Activated T-cell treated with anti-CD3 and anti-CD28 coated beads, Interleukin-2, amount 50 U/mL, for 72 hours (primary cell): Measurements from ENCODE around the gene CPA5. TPM values are rescaled to one million over a fixed set of nuclear protein-coding genes. Genes with fewer than 3 reads are reported as not detected.

Experiments used
- ATAC-seq, 2 donors: fragments of 150-1000 bp; cut with Tn5 transposase; replicated peaks in 1 of 2; 2 replicates each; pipeline ENCODE4 v1.10.0; 2021; ENCODE audit warnings: moderate library complexity in 2 of 2, mild to moderate bottlenecking in 1 of 2
- DNase-seq, 2 donors: peaks; one replicate each; pipeline ENCODE4 v3.0.0; 2021 to 2022; ENCODE audit warnings: mixed read lengths in 1 of 2
- H3K27ac Mint-ChIP-seq: one replicate; pipeline ENCODE4 v1.8.0; 2022; ENCODE audit warnings: mild to moderate bottlenecking, moderate library complexity, mixed read lengths
- H3K27me3 Mint-ChIP-seq: one replicate; pipeline ENCODE4 v1.8.0; 2022; ENCODE audit warnings: low read depth, mixed read lengths
- H3K36me3 Mint-ChIP-seq, 2 donors: one replicate each; pipeline ENCODE4 v1.8.0; 2022; ENCODE audit warnings: mixed read lengths in 2 of 2, mild to moderate bottlenecking in 1 of 2; ENCODE audit not compliant: insufficient read depth in 2 of 2
- H3K4me1 Mint-ChIP-seq: one replicate; pipeline ENCODE4 v1.8.0; 2022; ENCODE audit warnings: low read depth, mixed read lengths
- H3K4me3 Mint-ChIP-seq, 2 donors: one replicate each; pipeline ENCODE4 v1.8.0; 2022; ENCODE audit warnings: mild to moderate bottlenecking in 2 of 2, mixed read lengths in 2 of 2, moderate library complexity in 2 of 2
- H3K9me3 Mint-ChIP-seq, 2 donors: one replicate each; pipeline ENCODE4 v1.8.0; 2022; ENCODE audit warnings: mixed read lengths in 2 of 2
- total RNA-seq, 2 donors: library from RNA; stranded (reverse); gene quantifications; one replicate each; pipeline ENCODE4 v1.2.3, GENCODE V29; 2022

The CPA5 gene, protein sequence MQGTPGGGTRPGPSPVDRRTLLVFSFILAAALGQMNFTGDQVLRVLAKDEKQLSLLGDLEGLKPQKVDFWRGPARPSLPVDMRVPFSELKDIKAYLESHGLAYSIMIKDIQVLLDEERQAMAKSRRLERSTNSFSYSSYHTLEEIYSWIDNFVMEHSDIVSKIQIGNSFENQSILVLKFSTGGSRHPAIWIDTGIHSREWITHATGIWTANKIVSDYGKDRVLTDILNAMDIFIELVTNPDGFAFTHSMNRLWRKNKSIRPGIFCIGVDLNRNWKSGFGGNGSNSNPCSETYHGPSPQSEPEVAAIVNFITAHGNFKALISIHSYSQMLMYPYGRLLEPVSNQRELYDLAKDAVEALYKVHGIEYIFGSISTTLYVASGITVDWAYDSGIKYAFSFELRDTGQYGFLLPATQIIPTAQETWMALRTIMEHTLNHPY
- 1 to 10 TPM; 4.4 to 5.9 TPM for total RNA-seq

DNA sequence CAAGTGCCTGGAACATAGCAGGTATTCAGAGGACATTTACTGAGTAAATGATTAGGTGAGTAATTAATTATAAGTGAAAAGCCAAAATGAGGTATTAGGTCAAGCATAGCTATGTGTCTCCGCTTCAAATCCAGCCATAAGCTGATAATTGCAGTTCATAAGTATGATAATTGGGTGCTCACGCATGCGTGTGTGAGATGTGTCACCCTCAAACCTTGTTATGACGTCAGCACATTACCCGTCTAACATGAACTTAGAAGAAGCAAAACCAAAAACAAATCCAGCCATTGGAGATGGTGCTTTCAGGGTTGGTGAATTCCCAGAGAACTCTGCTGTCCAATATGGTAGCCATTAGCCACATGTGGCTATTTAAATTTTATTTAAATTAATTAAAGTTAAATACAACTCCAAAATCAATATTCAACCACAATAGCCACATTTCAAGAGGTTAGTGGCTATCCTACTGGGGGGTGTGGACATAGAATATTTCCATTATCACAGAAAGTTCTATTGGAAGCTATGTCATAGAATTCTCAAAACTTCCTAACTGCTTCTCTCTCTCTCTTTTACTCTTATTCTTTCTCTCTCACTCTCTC is at the start of gene CPA5:
Gene CPA5, plus strand, starts transcription at position 546 of the 596 bp plus-strand sequence. CDS start 1,670 bp downstream, outside the sequence.
- H3K4me1 Mint-ChIP-seq = no peaks in the 10 kb centered on the region
- no peak for DNase-seq
- H3K27me3 Mint-ChIP-seq = no peaks in the 10 kb centered on the region
- H3K9me3 Mint-ChIP-seq = no peaks in the 10 kb centered on the region
- no peak for ATAC-seq
- H3K36me3 Mint-ChIP-seq = no peaks in the 10 kb centered on the region
- H3K27ac Mint-ChIP-seq = no peak within 1 kb of the TSS
- H3K4me3 Mint-ChIP-seq = no peak within 1 kb of the TSS

DNA sequence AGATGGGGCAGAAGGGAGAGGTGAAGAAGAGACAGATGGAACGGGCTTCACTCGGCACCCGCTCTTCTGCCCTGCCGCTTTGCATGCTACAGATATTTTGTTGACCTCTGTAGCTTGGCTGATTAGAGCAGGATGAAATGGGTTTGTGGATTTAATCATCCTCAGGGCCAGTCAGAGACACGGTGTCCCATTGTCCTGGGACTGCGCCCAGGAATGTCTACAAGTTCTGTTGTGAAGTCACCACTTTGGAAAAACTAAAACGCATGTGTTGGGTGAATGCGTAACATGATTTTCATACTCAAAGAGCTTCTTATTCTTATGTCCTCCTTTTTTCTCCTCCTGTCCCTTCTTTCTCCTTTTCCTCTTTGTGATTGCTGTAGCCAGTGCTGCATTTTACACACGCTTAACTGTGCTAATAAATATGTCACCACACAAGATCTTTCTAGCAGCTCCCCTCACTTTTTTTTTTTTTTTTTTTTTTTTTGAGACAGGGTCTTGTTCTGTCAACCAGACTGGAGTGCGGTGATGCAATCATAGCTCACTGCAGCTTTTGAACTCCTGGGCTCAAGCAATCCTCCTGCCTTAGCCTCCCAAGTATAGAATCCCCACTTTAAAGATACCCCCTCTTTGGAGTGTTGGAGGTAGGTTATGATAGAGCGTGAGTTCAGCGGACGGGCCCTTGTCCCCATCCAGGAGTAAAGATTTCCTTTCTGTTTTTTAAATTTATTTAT is 48.2 kb upstream of the CPA5 start:
- no peaks in the 10 kb centered on the region for H3K4me1 Mint-ChIP-seq
- H3K27ac Mint-ChIP-seq = no peak overlapping the region
- H3K9me3 Mint-ChIP-seq = no peaks in the 10 kb centered on the region
- H3K4me3 Mint-ChIP-seq = no peak overlapping the region
- peaks cover 0 to 1% of the 10 kb centered on the region in 2 donors for H3K36me3 Mint-ChIP-seq
- DNase-seq = no peak
- ATAC-seq = no peak
- no peaks in the 10 kb centered on the region for H3K27me3 Mint-ChIP-seq

DNA sequence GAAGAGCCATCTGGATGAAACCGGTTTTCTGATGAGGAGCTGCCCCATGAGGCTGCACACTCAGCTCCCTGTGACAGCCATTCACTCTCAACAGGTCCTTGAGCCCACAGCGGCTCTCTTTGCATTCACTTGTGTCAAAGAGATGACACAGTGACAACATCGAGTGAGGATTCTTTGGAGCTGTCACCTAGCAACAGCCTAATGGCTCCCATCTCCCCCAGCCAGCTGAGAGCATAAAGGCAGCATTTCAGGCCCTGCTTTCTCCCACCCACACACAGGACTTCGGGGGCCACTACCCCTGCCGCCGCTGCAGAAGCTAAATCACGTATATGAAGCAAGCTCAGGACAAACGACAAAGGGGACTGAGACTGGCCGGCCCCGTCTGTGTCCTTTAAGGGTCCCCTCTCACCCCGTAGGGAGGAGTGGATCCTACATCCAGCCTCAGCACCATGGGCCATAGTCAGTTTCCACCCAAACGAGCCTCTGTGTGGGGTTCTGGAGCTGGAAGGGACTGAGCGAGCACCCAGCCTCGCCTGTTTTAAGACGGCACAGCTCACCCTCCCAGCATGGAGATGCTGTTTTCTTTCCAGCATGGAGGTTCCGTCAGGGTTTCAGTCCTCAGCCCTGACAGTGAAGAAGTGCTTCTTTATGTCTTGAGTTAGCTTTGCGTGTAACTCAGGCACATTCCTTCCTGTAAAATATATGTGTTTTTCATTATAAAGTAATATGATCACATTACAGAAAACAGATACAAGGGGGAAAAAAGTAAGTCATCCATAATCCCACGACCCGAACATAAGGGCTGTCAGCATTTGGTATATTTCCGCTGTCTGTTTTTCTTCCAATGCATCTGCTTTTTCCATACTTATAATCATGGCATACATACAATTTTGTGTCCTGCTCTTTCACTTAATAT is 46.7 kb upstream of the CPA5 start:
- ATAC-seq (no peak), DNase-seq (no peak)
- no peak overlapping the region for H3K4me3 Mint-ChIP-seq
- H3K4me1 Mint-ChIP-seq = no peaks in the 10 kb centered on the region
- H3K36me3 Mint-ChIP-seq = peaks cover 0 to 1% of the 10 kb centered on the region in 2 donors
- no peaks in the 10 kb centered on the region for H3K27me3 Mint-ChIP-seq
- H3K27ac Mint-ChIP-seq = no peak overlapping the region
- no peaks in the 10 kb centered on the region for H3K9me3 Mint-ChIP-seq

DNA sequence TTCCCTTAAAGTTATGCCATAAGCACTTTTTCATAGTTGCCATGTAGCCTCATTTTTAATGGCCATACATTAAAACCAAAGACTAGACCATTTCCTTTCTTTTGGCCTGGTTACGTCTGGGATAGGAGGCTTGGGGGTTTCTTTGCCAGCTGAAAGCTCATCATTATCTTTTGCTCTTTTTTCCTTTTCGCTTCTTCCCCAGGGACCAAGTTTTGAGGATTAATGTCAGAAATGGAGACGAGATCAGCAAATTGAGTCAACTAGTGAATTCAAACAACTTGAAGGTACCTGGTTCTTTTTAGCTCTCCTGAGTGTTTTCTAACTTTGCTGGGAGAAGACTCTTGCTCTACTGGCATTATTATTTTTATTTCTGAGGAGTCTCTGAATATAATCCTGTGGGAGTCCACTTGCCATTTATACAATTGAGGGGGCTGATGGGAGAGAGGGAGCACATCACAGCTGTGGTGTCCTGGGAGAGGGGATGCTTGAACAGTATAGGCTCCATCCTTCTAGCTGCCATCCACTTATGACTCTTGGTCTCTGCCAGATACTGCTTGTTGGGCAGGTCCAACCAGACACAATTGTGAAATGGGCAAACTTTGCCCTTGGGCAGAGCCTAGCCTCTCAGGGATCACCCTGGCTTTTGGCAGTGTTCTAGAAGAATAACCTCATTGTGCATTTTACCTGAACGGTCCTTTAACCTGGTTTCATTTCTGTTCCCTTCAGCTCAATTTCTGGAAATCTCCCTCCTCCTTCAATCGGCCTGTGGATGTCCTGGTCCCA is 45.9 kb upstream of the CPA5 start:
- ATAC-seq = no peak
- H3K27me3 Mint-ChIP-seq = no peaks in the 10 kb centered on the region
- H3K4me3 Mint-ChIP-seq = no peak overlapping the region
- H3K27ac Mint-ChIP-seq = no peak overlapping the region
- peaks cover 0 to 1% of the 10 kb centered on the region in 2 donors for H3K36me3 Mint-ChIP-seq
- no peak for DNase-seq
- H3K9me3 Mint-ChIP-seq = no peaks in the 10 kb centered on the region
- H3K4me1 Mint-ChIP-seq = no peaks in the 10 kb centered on the region

DNA sequence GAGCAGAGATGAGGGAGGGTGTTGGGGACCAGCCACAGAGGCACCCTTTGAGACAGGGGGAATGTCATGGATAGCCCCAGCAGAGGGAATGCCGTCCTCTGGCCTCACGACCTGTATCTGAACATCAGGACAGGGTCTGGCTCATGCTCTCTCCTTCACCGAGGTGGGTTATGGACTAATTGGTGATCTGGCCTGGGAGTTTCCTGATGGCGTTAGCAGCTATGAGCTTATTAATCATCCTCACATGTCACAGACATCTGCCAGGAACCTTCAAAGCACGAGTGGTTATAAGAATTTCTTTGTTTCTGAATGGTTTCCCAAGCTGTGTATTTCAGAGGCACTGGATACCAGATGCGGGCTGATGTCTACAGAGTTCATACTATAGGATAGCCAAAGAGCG is 44.8 kb upstream of the CPA5 start:
- H3K4me3 Mint-ChIP-seq = no peak overlapping the region
- no peaks in the 10 kb centered on the region for H3K4me1 Mint-ChIP-seq
- peaks cover 0 to 1% of the 10 kb centered on the region in 2 donors for H3K36me3 Mint-ChIP-seq
- no peak overlapping the region for H3K27ac Mint-ChIP-seq
- H3K27me3 Mint-ChIP-seq = no peaks in the 10 kb centered on the region
- DNase-seq (no peak), ATAC-seq (no peak)
- no peaks in the 10 kb centered on the region for H3K9me3 Mint-ChIP-seq

DNA sequence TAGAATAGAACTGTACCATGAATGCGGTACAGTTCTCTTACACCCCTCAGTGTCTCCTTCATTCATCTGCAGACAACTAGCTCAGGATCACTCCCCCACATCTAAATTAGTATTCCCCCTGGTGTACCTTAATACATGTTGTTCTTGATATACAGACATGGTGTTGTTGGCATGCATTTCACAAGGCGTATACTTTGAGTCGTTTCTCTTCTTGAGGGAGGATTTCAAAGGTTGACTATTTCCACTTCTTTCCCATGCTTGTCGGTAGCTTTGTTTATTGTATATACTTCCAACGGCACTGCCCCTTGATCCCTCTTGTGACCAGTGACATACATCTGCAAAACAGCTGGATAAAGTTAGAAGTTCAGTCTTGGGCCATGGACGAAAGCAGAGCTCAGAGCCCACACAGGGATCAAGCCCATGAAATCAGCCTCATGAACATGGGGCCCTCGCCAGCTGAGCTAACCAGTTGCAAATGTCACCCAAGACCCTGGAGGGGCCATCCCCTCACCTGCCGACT is 43.1 kb upstream of the CPA5 start:
- peaks cover 0 to 1% of the 10 kb centered on the region in 2 donors for H3K36me3 Mint-ChIP-seq
- no peak for ATAC-seq
- no peaks in the 10 kb centered on the region for H3K9me3 Mint-ChIP-seq

DNA sequence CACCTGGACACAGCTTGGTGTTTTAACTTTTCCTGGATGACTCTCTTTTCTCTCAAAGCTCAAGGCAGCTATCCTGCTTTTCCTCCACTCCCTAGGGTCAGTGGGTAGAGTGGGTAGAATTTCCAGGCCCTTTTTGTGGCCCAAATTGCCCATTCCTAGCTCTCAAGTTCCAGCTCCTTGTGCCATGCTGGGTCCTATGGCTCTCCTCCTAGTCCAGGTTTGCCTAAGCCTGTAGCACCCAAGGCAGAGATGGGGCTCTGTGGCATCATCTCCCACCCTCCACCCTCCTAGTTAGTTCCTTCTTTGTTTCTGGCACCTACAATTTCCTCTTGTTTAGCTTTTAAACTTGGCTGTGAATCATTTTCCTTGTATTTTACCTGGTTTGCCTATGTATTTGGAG is 42.0 kb upstream of the CPA5 start:
- no peak for DNase-seq
- no peak overlapping the region for H3K4me3 Mint-ChIP-seq
- peaks cover 0 to 1% of the 10 kb centered on the region in 2 donors for H3K36me3 Mint-ChIP-seq
- H3K27ac Mint-ChIP-seq = no peak overlapping the region
- H3K4me1 Mint-ChIP-seq = no peaks in the 10 kb centered on the region
- H3K27me3 Mint-ChIP-seq = no peaks in the 10 kb centered on the region
- no peak for ATAC-seq
- no peaks in the 10 kb centered on the region for H3K9me3 Mint-ChIP-seq

More for the DNA sequence above, 43.1 kb upstream of the CPA5 start:
- no peak for DNase-seq
- no peak overlapping the region for H3K4me3 Mint-ChIP-seq
- H3K27me3 Mint-ChIP-seq = no peaks in the 10 kb centered on the region
- no peaks in the 10 kb centered on the region for H3K4me1 Mint-ChIP-seq
- no peak overlapping the region for H3K27ac Mint-ChIP-seq

DNA sequence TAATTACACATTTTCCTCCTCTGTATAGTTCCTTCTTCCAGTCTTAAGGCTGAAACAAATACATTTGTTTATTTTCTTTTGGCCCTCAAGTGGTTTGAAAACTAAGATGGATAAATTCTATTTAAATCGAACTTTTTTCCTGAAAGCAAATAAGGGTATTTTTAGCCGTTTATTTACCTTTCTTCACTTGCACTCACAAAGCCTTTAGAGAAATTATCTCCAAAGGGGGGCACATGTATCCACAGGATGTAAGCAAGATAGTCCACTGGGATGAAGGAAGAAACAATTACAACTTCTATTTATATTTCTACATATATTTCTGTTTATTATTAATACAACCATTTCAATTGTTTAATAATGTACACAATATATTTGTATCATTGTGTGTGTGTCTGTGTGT is 41.5 kb upstream of the CPA5 start:
- no peak overlapping the region for H3K4me3 Mint-ChIP-seq
- DNase-seq (no peak), ATAC-seq (no peak)
- H3K4me1 Mint-ChIP-seq = no peaks in the 10 kb centered on the region
- H3K36me3 Mint-ChIP-seq = peaks cover 0 to 1% of the 10 kb centered on the region in 2 donors
- no peak overlapping the region for H3K27ac Mint-ChIP-seq
- H3K27me3 Mint-ChIP-seq = no peaks in the 10 kb centered on the region
- no peaks in the 10 kb centered on the region for H3K9me3 Mint-ChIP-seq

DNA sequence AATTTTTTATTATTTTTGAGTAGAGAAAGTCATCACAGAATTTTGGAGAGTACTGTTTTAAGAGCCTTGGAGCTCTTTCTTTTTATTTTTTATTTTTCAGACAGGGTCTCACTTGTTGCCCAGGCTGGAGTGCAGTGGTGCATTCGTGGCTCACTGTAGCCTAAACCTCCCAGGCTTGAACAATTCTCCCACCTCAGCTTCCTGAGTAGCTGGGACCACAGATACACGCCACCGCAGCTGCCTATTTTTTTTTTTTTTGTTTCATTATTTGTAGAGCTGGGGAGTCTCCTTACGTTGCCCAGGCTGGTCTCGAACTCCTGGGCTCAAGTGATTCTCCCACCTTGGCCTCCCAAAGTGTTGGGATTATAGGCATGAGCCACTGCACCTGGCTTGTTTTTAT is 41.1 kb upstream of the CPA5 start:
- Mint-ChIP-seq H3K4me3 (no peak overlapping the region), H3K4me1 (no peaks in the 10 kb centered on the region), H3K27ac (no peak overlapping the region), H3K9me3 (no peaks in the 10 kb centered on the region), H3K27me3 (no peaks in the 10 kb centered on the region), H3K36me3 (peaks cover 0 to 1% of the 10 kb centered on the region in 2 donors)
- DNase-seq (no peak), ATAC-seq (no peak)

DNA sequence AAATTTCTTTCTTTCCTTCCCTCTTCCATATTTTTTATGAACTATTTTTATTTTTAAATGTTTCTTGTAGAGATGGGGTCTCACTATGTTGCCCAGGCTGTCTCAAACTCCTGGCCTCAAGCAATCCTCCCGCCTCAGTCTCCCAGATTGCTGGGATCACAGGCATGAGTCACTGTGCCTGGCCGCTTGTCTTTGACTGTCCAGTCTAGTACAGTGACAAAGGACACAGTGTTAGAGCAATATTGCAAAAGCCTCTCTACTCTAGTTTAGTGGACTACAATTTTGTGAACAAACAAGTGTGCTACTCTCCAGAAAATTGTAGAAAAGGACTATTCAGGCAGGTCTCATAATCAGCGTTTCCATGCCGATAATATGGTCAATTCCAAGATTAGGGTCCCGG is 40.6 kb upstream of the CPA5 start:
- Mint-ChIP-seq H3K4me1 (no peaks in the 10 kb centered on the region), H3K36me3 (peaks cover 0 to 1% of the 10 kb centered on the region in 2 donors), H3K27ac (no peak overlapping the region), H3K9me3 (no peaks in the 10 kb centered on the region), H3K4me3 (no peak overlapping the region), H3K27me3 (no peaks in the 10 kb centered on the region)
- no peak for DNase-seq
- no peak for ATAC-seq

DNA sequence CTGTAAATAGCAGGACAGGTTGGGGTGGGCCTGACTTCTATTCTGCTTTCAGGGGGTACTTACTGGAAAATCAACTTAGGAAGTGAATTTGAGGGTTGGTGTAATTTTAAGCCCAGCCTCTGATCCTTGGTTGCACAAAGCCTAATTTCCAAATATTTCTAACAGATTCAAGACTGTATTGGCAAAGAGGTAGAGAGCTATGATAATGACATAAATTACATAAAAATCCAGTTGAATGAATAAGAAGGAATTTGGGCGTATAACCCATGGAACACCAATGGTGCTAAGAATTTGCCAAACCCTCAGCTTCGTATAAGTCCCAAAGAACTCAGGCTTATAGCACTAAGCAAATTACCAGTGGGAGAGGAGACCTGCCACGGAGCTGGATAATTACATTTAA is 39.7 kb upstream of the CPA5 start:
- Mint-ChIP-seq H3K4me3 (no peak overlapping the region), H3K27ac (no peak overlapping the region), H3K9me3 (no peaks in the 10 kb centered on the region), H3K36me3 (peaks cover 0 to 1% of the 10 kb centered on the region in 2 donors), H3K4me1 (peaks cover 3% of the 10 kb centered on the region), H3K27me3 (no peaks in the 10 kb centered on the region)
- ATAC-seq (no peak), DNase-seq (no peak)
